HEK293 (cell line): ENCODE results near the gene VIT.

Source experiments
- CTCF ChIA-PET: fragments of 350-600 bp; formaldehyde crosslinking; extraction: SDS; loops from one replicate; lab custom pipeline; 2021; ENCODE audit warnings: antibody characterized with exemption; lab: Yijun Ruan, JAX
- POLR2A ChIA-PET: fragments of 300-600 bp; formaldehyde crosslinking; extraction: SDS; loops from one replicate; lab custom pipeline; 2020; ENCODE audit warnings: antibody characterized with exemption, inconsistent platforms; lab: Yijun Ruan, JAX
- H3K27ac ChIP-seq: fragments of 200-500 bp; sonication (Bioruptor generic); 2 replicates; pipeline ENCODE4 v1.5.1; 2014; ENCODE audit warnings: low read depth, low read length, control low read depth, inconsistent platforms; ENCODE audit errors: extremely low read depth
- H3K36me3 ChIP-seq, 2 experiments: fragments of 200-500 bp in 1 of 2; sonication (Bioruptor generic) in 1 of 2; 1 replicate in 1 of 2; 2 replicates in 1 of 2; pipeline ENCODE4 v1.5.1; 2014 to 2017; ENCODE audit warnings: inconsistent platforms in 2 of 2, low read length in 2 of 2; ENCODE audit not compliant: control insufficient read depth in 2 of 2, insufficient read depth in 1 of 2
- H3K4me1 ChIP-seq: fragments of 200-500 bp; sonication (Bioruptor generic); 2 replicates; pipeline ENCODE4 v1.5.1; 2014; ENCODE audit warnings: mild to moderate bottlenecking, low read length, inconsistent platforms; ENCODE audit not compliant: control insufficient read depth, insufficient read depth
- H3K4me3 ChIP-seq: 2 replicates; pipeline ENCODE4 v1.5.1; 2011; ENCODE audit warnings: low read depth, mild to moderate bottlenecking, control low read depth, low read length, moderate library complexity
- H3K9me3 ChIP-seq: fragments of 200-500 bp; sonication (Bioruptor generic); 2 replicates; pipeline ENCODE4 v1.5.1; 2014; ENCODE audit warnings: low read depth, low read length, inconsistent platforms; ENCODE audit not compliant: control insufficient read depth, insufficient read depth
- ZBTB11 ChIP-seq: fragments of 450-650 bp; formaldehyde crosslinking; conservative IDR thresholded peaks from 2 replicates; pipeline ENCODE4 v1.5.1; 2016; ENCODE audit warnings: low read depth, missing biosample characterization, missing genetic modification characterization
- ZBTB48 ChIP-seq: fragments of 450-650 bp; formaldehyde crosslinking; IDR thresholded peaks from 2 replicates; pipeline ENCODE4 v1.5.1; 2016; ENCODE audit warnings: missing biosample characterization, missing genetic modification characterization
- ZFP41 ChIP-seq: fragments of 450-650 bp; formaldehyde crosslinking; IDR thresholded peaks from 2 replicates; pipeline ENCODE4 v1.5.1; 2016; ENCODE audit warnings: missing biosample characterization, missing genetic modification characterization, borderline replicate concordance
- ZNF10 ChIP-seq: fragments of 450-650 bp; formaldehyde crosslinking; IDR thresholded peaks from 2 replicates; pipeline ENCODE4 v1.5.1; 2017; ENCODE audit warnings: missing biosample characterization, missing genetic modification characterization
- ZNF133 ChIP-seq: fragments of 450-650 bp; formaldehyde crosslinking; IDR thresholded peaks from 2 replicates; pipeline ENCODE4 v1.5.1; 2016; ENCODE audit warnings: missing biosample characterization, missing genetic modification characterization
- ZNF16 ChIP-seq: fragments of 450-650 bp; formaldehyde crosslinking; IDR thresholded peaks from 2 replicates; pipeline ENCODE4 v1.5.1; 2016; ENCODE audit warnings: low read depth, missing biosample characterization, missing genetic modification characterization
- ZNF202 ChIP-seq: fragments of 450-650 bp; formaldehyde crosslinking; IDR thresholded peaks from 2 replicates; pipeline ENCODE4 v1.5.1; 2016; ENCODE audit warnings: missing biosample characterization, missing genetic modification characterization, borderline replicate concordance
- ZNF280C ChIP-seq: fragments of 450-650 bp; formaldehyde crosslinking; IDR thresholded peaks from 2 replicates; pipeline ENCODE4 v1.5.1; 2016; ENCODE audit warnings: missing biosample characterization, missing genetic modification characterization
- ZNF423 ChIP-seq: fragments of 450-650 bp; formaldehyde crosslinking; IDR thresholded peaks from 2 replicates; pipeline ENCODE4 v1.5.1; 2016; ENCODE audit warnings: missing biosample characterization, missing genetic modification characterization
- ZNF426 ChIP-seq: fragments of 450-650 bp; formaldehyde crosslinking; IDR thresholded peaks from 2 replicates; pipeline ENCODE4 v1.5.1; 2017; ENCODE audit warnings: missing biosample characterization, missing genetic modification characterization, mild to moderate bottlenecking, inconsistent platforms, moderate library complexity
- ZNF433 ChIP-seq: fragments of 450-650 bp; formaldehyde crosslinking; IDR thresholded peaks from 2 replicates; pipeline ENCODE4 v1.5.1; 2016; ENCODE audit warnings: missing biosample characterization, missing genetic modification characterization, low read depth
- ZNF488 ChIP-seq: fragments of 450-650 bp; formaldehyde crosslinking; IDR thresholded peaks from 2 replicates; pipeline ENCODE4 v1.5.1; 2016; ENCODE audit warnings: missing biosample characterization, missing genetic modification characterization
- ZNF501 ChIP-seq: fragments of 450-650 bp; formaldehyde crosslinking; IDR thresholded peaks from 2 replicates; pipeline ENCODE4 v1.5.1; 2016; ENCODE audit warnings: missing biosample characterization, missing genetic modification characterization
- ZNF514 ChIP-seq: fragments of 450-650 bp; formaldehyde crosslinking; IDR thresholded peaks from 2 replicates; pipeline ENCODE4 v1.5.1; 2016; ENCODE audit warnings: missing biosample characterization, missing genetic modification characterization
- ZNF664 ChIP-seq: fragments of 450-650 bp; formaldehyde crosslinking; IDR thresholded peaks from 2 replicates; pipeline ENCODE4 v1.5.1; 2016; ENCODE audit warnings: missing biosample characterization, missing genetic modification characterization
- ZSCAN18 ChIP-seq: fragments of 450-650 bp; formaldehyde crosslinking; IDR thresholded peaks from 2 replicates; pipeline ENCODE4 v1.5.1; 2016; ENCODE audit warnings: missing biosample characterization, missing genetic modification characterization
- ZSCAN30 ChIP-seq: fragments of 450-650 bp; IDR thresholded peaks from 2 replicates; pipeline ENCODE4 v1.5.1; 2018; ENCODE audit warnings: missing biosample characterization, mild to moderate bottlenecking, missing genetic modification characterization, moderate library complexity

Gene VIT

GRCh38 chr2:36700311-36700710 lies 3.8 kb downstream of the VIT start:
- Histone ChIP-seq H3K9me3 (no peaks in the 10 kb centered on the region), H3K4me1 (peaks cover 22% of the 10 kb centered on the region), H3K36me3 (no peaks in the 10 kb centered on the region), H3K4me3 (no peak overlapping the region), H3K27ac (no peak overlapping the region)
- POLR2A ChIA-PET, result no interaction called here
- TF ChIP-seq ZFP41 (tag by site-specific recombination) (no peak), ZNF16 (no peak), ZNF501 (tag by site-specific recombination) (no peak), ZNF280C (tag by site-specific recombination) (no peak), ZBTB48 (tag by site-specific recombination) (no peak), ZNF514 (tag by site-specific recombination) (no peak), ZSCAN30 (tag by site-specific recombination) (no peak), ZNF202 (no peak), ZNF433 (tag by site-specific recombination) (no peak), ZNF426 (tag by site-specific recombination) (no peak), ZNF664 (tag by site-specific recombination) (no peak)
- CTCF ChIA-PET, result interaction anchor here (1.0 to 1.1 kb wide), 4 partner anchors 9 to 92 kb away, joined by 3 to 5 read pairs (median 4); no protein-coding TSS in a partner anchor

GRCh38 chr2:36701391-36701795 lies 4.9 kb downstream of the VIT start:
- H3K4me1 ChIP-seq, result peaks cover 22% of the 10 kb centered on the region
- ChIA-PET CTCF (interaction anchor here (1.1 kb wide), 2 partner anchors 24 to 77 kb away, joined by 3 to 4 read pairs; no protein-coding TSS in a partner anchor), POLR2A (no interaction called here)
- no peak overlapping the region for H3K27ac ChIP-seq
- no peak overlapping the region for H3K4me3 ChIP-seq
- no peaks in the 10 kb centered on the region for H3K36me3 ChIP-seq
- TF ChIP-seq ZNF133 (tag by site-specific recombination) (no peak), ZNF423 (tag by site-specific recombination) (no peak), ZNF488 (tag by site-specific recombination) (no peak), ZNF10 (tag by site-specific recombination) (0 out of 2 replicates have a peak, but pooled peaks have one; percentile 45), ZSCAN18 (tag by site-specific recombination) (no peak), ZBTB11 (tag by site-specific recombination) (no peak)
- H3K9me3 ChIP-seq, result no peaks in the 10 kb centered on the region
